ENCODE data around the gene UQCC5.

DNA sequence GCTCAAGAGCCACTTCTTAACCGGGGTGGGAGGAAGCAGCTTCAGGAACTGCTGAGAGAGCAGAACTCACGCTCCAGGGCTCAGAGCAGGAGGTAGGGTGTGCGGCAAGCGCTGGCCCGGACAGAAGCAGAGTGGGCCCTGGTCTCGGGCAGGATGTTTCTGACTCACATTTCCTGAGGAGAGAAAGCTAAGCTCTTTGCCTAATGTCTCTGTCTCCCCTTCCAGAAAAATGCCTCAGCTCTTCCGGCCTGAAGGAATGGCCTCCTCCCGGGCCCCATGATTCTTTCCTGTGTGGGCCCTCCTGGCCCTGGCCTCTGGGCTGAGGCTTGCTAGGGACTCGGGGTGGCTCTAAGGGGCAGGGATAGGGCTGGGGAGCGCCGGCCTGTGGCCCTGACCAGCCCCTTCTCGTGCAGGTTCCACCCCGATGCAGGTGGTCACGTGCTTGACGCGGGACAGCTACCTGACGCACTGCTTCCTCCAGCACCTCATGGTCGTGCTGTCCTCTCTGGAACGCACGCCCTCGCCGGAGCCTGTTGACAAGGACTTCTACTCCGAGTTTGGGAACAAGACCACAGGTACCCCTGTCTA, 45.4 kb upstream of the UQCC5 start:
- TF ChIP-seq POLR2A (IDR thresholded peaks at IDR 0.05; ENCODE audit: low read depth, low read length) (no peak), TAF1 (IDR thresholded peaks at IDR 0.05; ENCODE audit: borderline replicate concordance, low read depth, low read length) (no peak), POLR2AphosphoS5 (IDR thresholded peaks at IDR 0.05; ENCODE audit: low read depth, low read length) (no peak)
